GM18519 (cell line): ENCODE data around the gene SLAMF1.
"Not testable (repeated sequence)": the region's sequence is repeated elsewhere in the genome, so short reads cannot be mapped to it uniquely, and the experiment has no call there.

Experiments
- ATAC-seq: cut with Tn5 transposase; IDR thresholded peaks from one replicate; pipeline ENCODE4 v1.9.1; 2021; ENCODE audit warnings: mild to moderate bottlenecking, moderate library complexity; ENCODE audit not compliant: unreplicated experiment, low FRiP score

SLAMF1 gene

GRCh38 chr1:160569806-160570205 is 77.0 kb downstream of the SLAMF1 start:
- ATAC-seq = no peak

- ATAC-seq = no peak
These were observed 78.8 kb downstream of the SLAMF1 start for GRCh38 chr1:160567858-160568682.

- no peak for ATAC-seq
These were observed 79.5 kb downstream of the SLAMF1 start for GRCh38 chr1:160567341-160567740.

GRCh38 chr1:160565564-160565963 is 81.3 kb downstream of the SLAMF1 start:
- ATAC-seq = no peak

- ATAC-seq = not testable (repeated sequence)
These were observed 83.6 kb downstream of the SLAMF1 start for GRCh38 chr1:160563230-160563629.

- ATAC-seq = not testable (repeated sequence)
These were observed 84.1 kb downstream of the SLAMF1 start for GRCh38 chr1:160562745-160563144.

- ATAC-seq = no peak
These were observed 86.0 kb downstream of the SLAMF1 start for GRCh38 chr1:160560806-160561205.

- no peak for ATAC-seq
These were observed 86.7 kb downstream of the SLAMF1 start for GRCh38 chr1:160560045-160560705.

GRCh38 chr1:160559437-160559836 is 87.4 kb downstream of the SLAMF1 start:
- not testable (repeated sequence) for ATAC-seq

GRCh38 chr1:160558660-160559380 is 88.0 kb downstream of the SLAMF1 start:
- ATAC-seq = no peak
